Measurements from ENCODE around the gene TRPM2.

GRCh38 chr21:44371596-44371995 is 18.2 kb downstream of the TRPM2 start:
- TF ChIP-seq, protein P1, sequence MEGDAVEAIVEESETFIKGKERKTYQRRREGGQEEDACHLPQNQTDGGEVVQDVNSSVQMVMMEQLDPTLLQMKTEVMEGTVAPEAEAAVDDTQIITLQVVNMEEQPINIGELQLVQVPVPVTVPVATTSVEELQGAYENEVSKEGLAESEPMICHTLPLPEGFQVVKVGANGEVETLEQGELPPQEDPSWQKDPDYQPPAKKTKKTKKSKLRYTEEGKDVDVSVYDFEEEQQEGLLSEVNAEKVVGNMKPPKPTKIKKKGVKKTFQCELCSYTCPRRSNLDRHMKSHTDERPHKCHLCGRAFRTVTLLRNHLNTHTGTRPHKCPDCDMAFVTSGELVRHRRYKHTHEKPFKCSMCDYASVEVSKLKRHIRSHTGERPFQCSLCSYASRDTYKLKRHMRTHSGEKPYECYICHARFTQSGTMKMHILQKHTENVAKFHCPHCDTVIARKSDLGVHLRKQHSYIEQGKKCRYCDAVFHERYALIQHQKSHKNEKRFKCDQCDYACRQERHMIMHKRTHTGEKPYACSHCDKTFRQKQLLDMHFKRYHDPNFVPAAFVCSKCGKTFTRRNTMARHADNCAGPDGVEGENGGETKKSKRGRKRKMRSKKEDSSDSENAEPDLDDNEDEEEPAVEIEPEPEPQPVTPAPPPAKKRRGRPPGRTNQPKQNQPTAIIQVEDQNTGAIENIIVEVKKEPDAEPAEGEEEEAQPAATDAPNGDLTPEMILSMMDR (IDR thresholded peaks at IDR 0.05) = no peak
- TF ChIP-seq ZFX (IDR thresholded peaks at IDR 0.05; ENCODE audit: borderline replicate concordance) = no peak
